SK-N-SH treated with all-trans-retinoic acid at 6 μM for 48 hours (cell line): ENCODE results near the gene PDCD11.

Experiments used
- ATAC-seq: fragments of 200-7000 bp; cut with Tn5 transposase; 3 replicates; pipeline ENCODE4 v1.9.1; 2020; ENCODE audit warnings: mild to moderate bottlenecking, moderate library complexity
- ARNTL ChIP-seq: fragments of 450-650 bp; formaldehyde crosslinking; IDR thresholded peaks from 2 replicates; pipeline ENCODE4 v1.5.0; 2020; ENCODE audit warnings: low read depth, mild to moderate bottlenecking, moderate library complexity, borderline replicate concordance
- CREB5 ChIP-seq: fragments of 250-450 bp; sonication (Bioruptor Pico); IDR thresholded peaks from 2 replicates; pipeline ENCODE4 v1.5.1; 2020; ENCODE audit warnings: low read depth, mild to moderate bottlenecking, moderate library complexity
- CSDC2 ChIP-seq: fragments of 250-450 bp; sonication (Bioruptor Pico); IDR thresholded peaks from 2 replicates; pipeline ENCODE4 v1.5.0; 2020; ENCODE audit warnings: mild to moderate bottlenecking, moderate library complexity
- CSRNP3 ChIP-seq: fragments of 250-450 bp; sonication (Bioruptor Pico); IDR thresholded peaks from 2 replicates; pipeline ENCODE4 v1.5.1; 2021; ENCODE audit warnings: mild to moderate bottlenecking, moderate library complexity
- ESRRG ChIP-seq: fragments of 250-450 bp; sonication (Bioruptor Pico); IDR thresholded peaks from 2 replicates; pipeline ENCODE4 v1.6.1; 2021; ENCODE audit warnings: mild to moderate bottlenecking
- GLIS3 ChIP-seq: fragments of 250-450 bp; sonication (Bioruptor Pico); IDR thresholded peaks from 2 replicates; pipeline ENCODE4 v1.5.0; 2020; ENCODE audit warnings: mild to moderate bottlenecking, moderate library complexity
- ISL1 ChIP-seq: fragments of 250-450 bp; sonication (Bioruptor Pico); IDR thresholded peaks from 2 replicates; pipeline ENCODE4 v2.1.2; 2022; ENCODE audit warnings: mild to moderate bottlenecking, moderate library complexity
- OSR1 ChIP-seq: fragments of 250-450 bp; sonication (Bioruptor Pico); IDR thresholded peaks from 2 replicates; pipeline ENCODE4 v1.8.0; 2022; ENCODE audit warnings: moderate library complexity, mild to moderate bottlenecking, inconsistent platforms
- PATZ1 ChIP-seq: fragments of 250-450 bp; sonication (Bioruptor Pico); IDR thresholded peaks from 2 replicates; pipeline ENCODE4 v1.8.0; 2020; ENCODE audit warnings: mild to moderate bottlenecking, moderate library complexity, borderline replicate concordance
- POU6F1 ChIP-seq: fragments of 250-450 bp; sonication (Bioruptor Pico); IDR thresholded peaks from 2 replicates; pipeline ENCODE4 v1.8.0; 2021; ENCODE audit warnings: low read depth, mild to moderate bottlenecking, moderate library complexity, borderline replicate concordance
- PPARA ChIP-seq: fragments of 250-450 bp; sonication (Bioruptor Pico); IDR thresholded peaks from 2 replicates; pipeline ENCODE4 v1.5.0; 2020; ENCODE audit warnings: mild to moderate bottlenecking, borderline replicate concordance
- SNAI2 ChIP-seq: fragments of 250-450 bp; sonication (Bioruptor Pico); IDR thresholded peaks from 2 replicates; pipeline ENCODE4 v1.5.0; 2020; ENCODE audit warnings: mild to moderate bottlenecking, moderate library complexity
- TCF4 ChIP-seq: fragments of 250-450 bp; sonication (Bioruptor Pico); IDR thresholded peaks from 2 replicates; pipeline ENCODE4 v1.8.0; 2021; ENCODE audit warnings: mild to moderate bottlenecking, moderate library complexity, borderline replicate concordance
- TOX ChIP-seq: fragments of 250-450 bp; sonication (Bioruptor Pico); IDR thresholded peaks from 2 replicates; pipeline ENCODE4 v1.8.0; 2021; ENCODE audit warnings: mild to moderate bottlenecking, moderate library complexity, borderline replicate concordance
- TSHZ2 ChIP-seq: fragments of 250-450 bp; sonication (Bioruptor Pico); IDR thresholded peaks from 2 replicates; pipeline ENCODE4 v1.5.0; 2020; ENCODE audit warnings: mild to moderate bottlenecking, moderate library complexity
- ZC3H10 ChIP-seq: fragments of 250-450 bp; sonication (Bioruptor Pico); IDR thresholded peaks from 2 replicates; pipeline ENCODE4 v1.5.1; 2021; ENCODE audit warnings: mild to moderate bottlenecking, moderate library complexity
- ZFP3 ChIP-seq: fragments of 250-450 bp; sonication (Bioruptor Pico); IDR thresholded peaks from 2 replicates; pipeline ENCODE4 v1.5.0; 2020; ENCODE audit warnings: mild to moderate bottlenecking, moderate library complexity
- ZFP30 ChIP-seq: fragments of 450-650 bp; formaldehyde crosslinking; IDR thresholded peaks from 2 replicates; pipeline ENCODE4 v1.5.0; 2022; ENCODE audit warnings: mild to moderate bottlenecking, moderate library complexity
- ZNF565 ChIP-seq: fragments of 450-650 bp; formaldehyde crosslinking; conservative IDR thresholded peaks from 2 replicates; pipeline ENCODE4 v1.5.0; 2020; ENCODE audit warnings: low read depth, mild to moderate bottlenecking, moderate library complexity
- ZNF70 ChIP-seq: fragments of 450-650 bp; formaldehyde crosslinking; IDR thresholded peaks from 2 replicates; pipeline ENCODE4 v1.5.0; 2020; ENCODE audit warnings: mild to moderate bottlenecking, moderate library complexity
- ZNF8 ChIP-seq: fragments of 450-650 bp; formaldehyde crosslinking; IDR thresholded peaks from 2 replicates; pipeline ENCODE4 v1.5.0; 2020; ENCODE audit warnings: mild to moderate bottlenecking, moderate library complexity

The PDCD11 gene

GRCh38 chr10:103470761-103471653 is 74.6 kb downstream of the PDCD11 start (continued):
- no peak for TF ChIP-seq ZC3H10 (CRISPR knock-in tag)
- TF ChIP-seq ZFP30 = no peak
- TF ChIP-seq ZNF565 (CRISPR knock-in tag) = no peak
- no peak for TF ChIP-seq ZFP3 (CRISPR knock-in tag)
- TF ChIP-seq, all 23 proteins: peak for 0

- TF ChIP-seq ESRRG (CRISPR knock-in tag) = no peak
- ATAC-seq = no peak
These were observed 75.6 kb downstream of the PDCD11 start for GRCh38 chr10:103472005-103472404.

- TF ChIP-seq CREB5 (CRISPR knock-in tag) (no peak), ESRRG (CRISPR knock-in tag) (no peak), ARNTL (CRISPR knock-in tag) (no peak), TCF4 (CRISPR knock-in tag) (no peak), ZNF8 (CRISPR knock-in tag) (no peak), ZC3H10 (CRISPR knock-in tag) (no peak), PATZ1 (CRISPR knock-in tag) (no peak), CSDC2 (CRISPR knock-in tag) (no peak), ISL1 (CRISPR knock-in tag) (no peak), PPARA (CRISPR knock-in tag) (no peak), CSRNP3 (CRISPR knock-in tag) (no peak), POU6F1 (CRISPR knock-in tag) (no peak), ZNF565 (CRISPR knock-in tag) (no peak), TSHZ2 (CRISPR knock-in tag) (no peak), OSR1 (CRISPR knock-in tag) (no peak), SNAI2 (no peak), TOX (CRISPR knock-in tag) (no peak), ZNF70 (CRISPR knock-in tag) (no peak), GLIS3 (CRISPR knock-in tag) (no peak)
- TF ChIP-seq, all 23 proteins: peak for 0
- no peak for ATAC-seq
These were observed 76.8 kb downstream of the PDCD11 start for GRCh38 chr10:103473261-103473671.
